HepG2 (cell line): ENCODE data around the gene MORN1. TPM values are rescaled to one million over a fixed set of nuclear protein-coding genes. Genes with fewer than 3 reads are reported as not detected.

Source experiments
- ATAC-seq: fragments of 200-7000 bp; cut with Tn5 transposase; 3 replicates; pipeline ENCODE4 v1.9.1; 2020; ENCODE audit warnings: mild to moderate bottlenecking, moderate library complexity
- BruUV-seq: library from RNA; stranded (reverse); fragments of 400-500 nt; replicated peaks from 2 replicates; lab custom pipeline; 2021; lab: Mats Ljungman, UMichigan
- CTCF ChIA-PET: fragments of 300-600 bp; formaldehyde crosslinking; extraction: SDS; loops from one replicate; lab custom pipeline; 2021; ENCODE audit warnings: low total read pairs, inconsistent platforms, low intra/inter-chr PET ratio; lab: Yijun Ruan, JAX
- POLR2A ChIA-PET: fragments of 350-600 bp; sonication (Branson Sonifier 250); formaldehyde crosslinking; loops from one replicate; lab custom pipeline; 2020; ENCODE audit warnings: antibody characterized with exemption, inconsistent platforms; lab: Yijun Ruan, JAX
- DNase-seq: peaks from one replicate; pipeline ENCODE4 v3.0.0-alpha.2; 2015; ENCODE audit warnings: low spot score
- FAIRE-seq: peaks from 3 replicates; lab custom pipeline; 2011; peaks lifted over from hg19 to GRCh38; lab: Jason Lieb, UNC
- H2AFZ ChIP-seq: one replicate; pipeline ENCODE4 v1.6.1; 2011; ENCODE audit warnings: low read length, inconsistent platforms
- H3K27ac ChIP-seq: fragments of 300-600 bp; 3 replicates; pipeline ENCODE4 v1.8.0; 2011; ENCODE audit warnings: mixed run types, mild to moderate bottlenecking, mixed read lengths, low read length, inconsistent platforms; ENCODE audit not compliant: insufficient read depth; ENCODE audit errors: extremely low read length
- H3K27me3 ChIP-seq, 2 experiments: fragments of 200-600 bp in 1 of 2; 2 replicates in 1 of 2; 3 replicates in 1 of 2; pipeline versions ENCODE4 v1.6.0 to v1.8.0; 2011; ENCODE audit warnings: low read length in 2 of 2, mild to moderate bottlenecking in 2 of 2, moderate library complexity in 2 of 2, inconsistent platforms in 1 of 2; ENCODE audit not compliant: insufficient read depth in 2 of 2, control insufficient read depth in 1 of 2
- H3K36me3 ChIP-seq, 2 experiments: fragments of 200-600 bp in 1 of 2; replicated peaks in 1 of 2; 2 replicates in 1 of 2; 3 replicates in 1 of 2; pipeline versions ENCODE4 v1.5.1 to v1.8.0; 2011; ENCODE audit warnings: low read length in 2 of 2, inconsistent platforms in 1 of 2; ENCODE audit not compliant: insufficient read depth in 2 of 2, control insufficient read depth in 1 of 2
- H3K4me1 ChIP-seq: 2 replicates; pipeline ENCODE4 v1.5.1; 2012; ENCODE audit warnings: low read length, inconsistent platforms; ENCODE audit not compliant: insufficient read depth
- H3K4me2 ChIP-seq: 2 replicates; pipeline ENCODE4 v1.6.0; 2011; ENCODE audit warnings: low read depth, low read length, inconsistent platforms
- H3K4me3 ChIP-seq, 3 experiments: fragments of 200-600 bp in 1 of 3; sonication (generic), shearing (Covaris generic) in 1 of 3; replicated peaks in 1 of 3; 2 replicates each; pipeline ENCODE4 v1.5.1; 2011 to 2016; ENCODE audit warnings: low read length in 3 of 3, inconsistent platforms in 2 of 3, low read depth in 2 of 3, mild to moderate bottlenecking in 2 of 3, control low read depth in 1 of 3, mixed read lengths in 1 of 3; ENCODE audit not compliant: insufficient read depth in 1 of 3
- H3K79me2 ChIP-seq: one replicate; pipeline ENCODE4 v1.6.1; 2011; ENCODE audit warnings: low read length, inconsistent platforms; ENCODE audit not compliant: insufficient read depth
- H3K9ac ChIP-seq: 2 replicates; pipeline ENCODE4 v1.6.0; 2011; ENCODE audit warnings: mild to moderate bottlenecking, low read depth, low read length, inconsistent platforms; ENCODE audit not compliant: insufficient read depth
- H3K9me3 ChIP-seq: 2 replicates; pipeline ENCODE4 v1.5.1; 2012; ENCODE audit warnings: mild to moderate bottlenecking, low read length
- H4K20me1 ChIP-seq: 2 replicates; pipeline ENCODE4 v1.6.0; 2011; ENCODE audit warnings: inconsistent platforms, mild to moderate bottlenecking, low read length, moderate library complexity; ENCODE audit not compliant: insufficient read depth
- CBFB ChIP-seq: sonication (generic); formaldehyde crosslinking; IDR thresholded peaks from 2 replicates; pipeline ENCODE4 v1.4.0; 2020; ENCODE audit warnings: missing genetic modification reagents
- HDAC1 ChIP-seq: sonication (generic); formaldehyde crosslinking; IDR thresholded peaks from 2 replicates; pipeline ENCODE4 v1.5.1; 2020; ENCODE audit warnings: mild to moderate bottlenecking, missing genetic modification reagents
- HOXD1 ChIP-seq: sonication (generic); formaldehyde crosslinking; IDR thresholded peaks from 2 replicates; pipeline ENCODE4 v1.5.0; 2020; ENCODE audit warnings: missing genetic modification reagents
- MXI1 ChIP-seq: IDR thresholded peaks from 3 replicates; pipeline ENCODE4 v1.6.1; 2012; ENCODE audit warnings: low read depth, low read length, inconsistent platforms, borderline replicate concordance
- NCOR1 ChIP-seq: fragments of 200-600 bp; sonication (generic); IDR thresholded peaks from 2 replicates; pipeline ENCODE4 v1.7.0; 2017; ENCODE audit warnings: antibody characterized with exemption, low read length, borderline replicate concordance
- NFAT5 ChIP-seq: sonication (generic); formaldehyde crosslinking; IDR thresholded peaks from 2 replicates; pipeline ENCODE4 v1.4.0; 2020; ENCODE audit warnings: missing genetic modification reagents
- TBP ChIP-seq: sonication (generic); formaldehyde crosslinking; IDR thresholded peaks from 2 replicates; pipeline ENCODE4 v1.5.0; 2020; ENCODE audit warnings: missing genetic modification reagents
- YY1 ChIP-seq: IDR thresholded peaks from 2 replicates; pipeline ENCODE4 v1.6.1; 2011; ENCODE audit warnings: low read length, low read depth, moderate library complexity, mild to moderate bottlenecking; ENCODE audit not compliant: insufficient read depth, insufficient replicate concordance
- ZFP90 ChIP-seq: sonication (generic); formaldehyde crosslinking; IDR thresholded peaks from 2 replicates; pipeline ENCODE4 v1.8.0; 2022; ENCODE audit warnings: missing genetic modification reagents, mild to moderate bottlenecking, inconsistent platforms, borderline replicate concordance
- ZNF10 ChIP-seq: sonication (generic); formaldehyde crosslinking; IDR thresholded peaks from 2 replicates; pipeline ENCODE4 v1.4.0; 2020; ENCODE audit warnings: mild to moderate bottlenecking, low read depth, missing genetic modification reagents, borderline replicate concordance
- ZNF205 ChIP-seq: IDR thresholded peaks from 2 replicates; pipeline ENCODE4 v1.6.1; 2018; ENCODE audit warnings: missing biosample characterization, missing genetic modification reagents
- ZNF446 ChIP-seq: sonication (generic); formaldehyde crosslinking; IDR thresholded peaks from 2 replicates; pipeline ENCODE4 v1.5.0; 2020; ENCODE audit warnings: mild to moderate bottlenecking, missing genetic modification reagents
- ZNF879 ChIP-seq: sonication (generic); formaldehyde crosslinking; IDR thresholded peaks from 2 replicates; pipeline ENCODE4 v1.8.1; 2023; ENCODE audit warnings: missing genetic modification reagents
- ZSCAN9 ChIP-seq: IDR thresholded peaks from 2 replicates; pipeline ENCODE4 v1.6.1; 2016; ENCODE audit warnings: borderline replicate concordance
- whole genome bisulfite sequencing: methylation state at CpG from one replicate; pipeline ENCODE4 v1.1.6; 2017; ENCODE audit warnings: low lambda C conversion rate; 5-methylcytosine and 5-hydroxymethylcytosine counted together
- in situ Hi-C: cut with HindIII; loops from 2 replicates; pipeline ENCODE4 v1.10.0; 2017; ENCODE audit warnings: low pct_unique_long_range_greater_than_20kb; ENCODE audit not compliant: extremely low pct_ligation_motif_present
- intact Hi-C: fragments of 100-400 bp; cut with micrococcal nuclease; formaldehyde crosslinking; loops from one replicate; pipeline ENCODE4 v1.10.0; 2022; ENCODE audit not compliant: unreplicated experiment
- polyA plus RNA-seq, 8 experiments: library from polyadenylated mRNA; depleted of rRNA in 3 of 8; stranded (reverse) in 7 of 8; unstranded in 1 of 8; fragments of >200 nt; fragmentation: Illumina TruSeq in 4 of 8; extraction: Trizol in 4 of 8; gene quantifications; 2 replicates each; pipeline versions ENCODE4 v1.2.1 to v1.2.3, GENCODE V29; 2011 to 2016; ENCODE audit warnings: low read depth in 4 of 8, missing spikeins in 1 of 8, mixed read lengths in 1 of 8; ENCODE audit not compliant: insufficient read depth in 1 of 8
- total RNA-seq, 5 experiments: library from RNA; depleted of rRNA; stranded (reverse); fragments of >200 nt; fragmentation: Illumina TruSeq; extraction: Trizol; gene quantifications; 2 replicates each; pipeline ENCODE4 v1.2.3, GENCODE V29; 2016; ENCODE audit warnings: low read depth in 1 of 5

The MORN1 gene
- total and polyA plus RNA-seq, 2 of the 13 experiments (the other 11 are each of a cell fraction or from before 2014, with no cell fraction given): 3.1 to 6.5 TPM

GRCh38 chr1:2438641-2439040 is 47.3 kb upstream of the MORN1 start:
- no peak for FAIRE-seq
- CTCF ChIA-PET: no interaction called here
- intact Hi-C loops: no loop called here

GRCh38 chr1:2438038-2438437 is 46.7 kb upstream of the MORN1 start:
- ChIA-PET CTCF (no interaction called here), POLR2A (no interaction called here)
- no CpG with 5 or more reads among the region's 15 CpGs for WGBS
- H3K4me3 ChIP-seq: no peak overlapping the region
- no peaks in the 10 kb centered on the region for H3K79me2 ChIP-seq
- H3K9ac ChIP-seq: no peak overlapping the region
- DNase-seq (no peak), FAIRE-seq (no peak), ATAC-seq (no peak)
- no peak overlapping the region for H2AFZ ChIP-seq
- BruUV-seq: no TSS peak
- H4K20me1 ChIP-seq: peaks cover 7% of the 10 kb centered on the region; the same call in 1 of the 2 replicates
- H3K27ac ChIP-seq: no peak overlapping the region
- H3K27me3 ChIP-seq: peaks cover 35 to 78% of the 10 kb centered on the region in 2 experiments
- H3K4me2 ChIP-seq: no peak overlapping the region
- TF ChIP-seq CBFB (CRISPR knock-in tag) (no peak), HOXD1 (CRISPR knock-in tag) (no peak), NCOR1 (no peak), NFAT5 (CRISPR knock-in tag) (no peak), ZNF205 (CRISPR knock-in tag) (no peak), YY1 (no peak), TBP (CRISPR knock-in tag) (no peak), ZNF446 (CRISPR knock-in tag) (no peak), ZFP90 (CRISPR knock-in tag) (no peak), ZNF879 (CRISPR knock-in tag) (no peak)
- intact Hi-C loops (no loop called here), in situ Hi-C loops (no loop called here)
- no peaks in the 10 kb centered on the region for H3K36me3 ChIP-seq
- H3K9me3 ChIP-seq: no peaks in the 10 kb centered on the region
- no peaks in the 10 kb centered on the region for H3K4me1 ChIP-seq

More at GRCh38 chr1:2438641-2439040, 47.3 kb upstream of the MORN1 start:
- BruUV-seq: no TSS peak
- POLR2A ChIA-PET: no interaction called here
- TF ChIP-seq ZSCAN9 (no peak), ZNF10 (no peak), HDAC1 (CRISPR knock-in tag) (no peak), MXI1 (no peak)
- TF ChIP-seq, all 625 proteins: peak for 0
- ATAC-seq (no peak), DNase-seq (no peak)
- Histone ChIP-seq H3K4me2 (no peak overlapping the region), H3K36me3 (no peaks in the 10 kb centered on the region), H3K9me3 (no peaks in the 10 kb centered on the region), H2AFZ (no peak overlapping the region), H3K27ac (no peak overlapping the region), H3K4me3 (no peak overlapping the region), H3K79me2 (no peaks in the 10 kb centered on the region), H3K9ac (no peak overlapping the region), H3K4me1 (no peaks in the 10 kb centered on the region), H4K20me1 (peaks cover 7% of the 10 kb centered on the region; the same call in 1 of the 2 replicates), H3K27me3 (peaks cover 31 to 75% of the 10 kb centered on the region in 2 experiments)
- in situ Hi-C loops: no loop called here
- WGBS: 11% methylated on average over 7 of the region's 14 CpGs
